Stimulated activated CD4-positive, alpha-beta T cell treated with anti-CD3 and anti-CD28 coated beads, TNF-alpha, amount 100 ng/mL, for 4 hours (primary cell): Measurements from ENCODE around the gene TAS1R1.
A peak's percentile ranks its signal among the peaks of the same experiment; 100 is the strongest.

Experiments
- DNase-seq, 3 experiments: peaks; one replicate each; pipeline ENCODE4 v3.0.0-alpha.2; 2020; ENCODE audit warnings: low read depth in 3 of 3

Gene TAS1R1

GRCh38 chr1:6572653-6573383, 17.7 kb downstream of the TAS1R1 start:
- no peak for DNase-seq

DNA sequence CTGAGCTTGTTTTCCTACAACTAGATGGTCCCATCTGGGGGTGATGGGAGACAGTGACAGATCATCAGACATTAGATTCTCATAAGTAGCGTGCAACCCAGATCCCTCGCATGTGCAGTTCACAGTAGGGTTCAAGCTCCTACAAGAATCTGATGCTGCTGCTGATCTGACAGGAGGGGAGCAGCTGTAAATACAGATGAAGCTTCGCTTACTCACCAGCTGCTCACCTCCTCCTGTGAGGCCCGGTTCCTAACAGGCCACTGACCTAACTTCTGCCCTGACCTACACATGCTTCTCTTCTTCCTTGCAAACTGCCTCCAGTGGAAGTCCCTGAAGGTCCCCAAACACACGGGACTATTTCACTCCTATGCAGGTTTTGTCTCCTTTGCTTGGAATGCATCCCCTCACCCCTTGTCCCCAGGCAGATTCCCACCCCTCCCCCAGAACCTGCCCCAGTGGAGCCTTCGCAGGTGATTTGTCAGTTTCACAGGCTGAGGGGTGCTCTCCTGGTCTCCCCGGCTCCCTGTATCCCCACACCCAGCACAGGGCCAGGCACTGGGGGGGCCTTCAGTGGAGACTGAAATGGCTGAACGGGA, 19.0 kb downstream of the TAS1R1 start:
- DNase-seq, result no peak

DNA sequence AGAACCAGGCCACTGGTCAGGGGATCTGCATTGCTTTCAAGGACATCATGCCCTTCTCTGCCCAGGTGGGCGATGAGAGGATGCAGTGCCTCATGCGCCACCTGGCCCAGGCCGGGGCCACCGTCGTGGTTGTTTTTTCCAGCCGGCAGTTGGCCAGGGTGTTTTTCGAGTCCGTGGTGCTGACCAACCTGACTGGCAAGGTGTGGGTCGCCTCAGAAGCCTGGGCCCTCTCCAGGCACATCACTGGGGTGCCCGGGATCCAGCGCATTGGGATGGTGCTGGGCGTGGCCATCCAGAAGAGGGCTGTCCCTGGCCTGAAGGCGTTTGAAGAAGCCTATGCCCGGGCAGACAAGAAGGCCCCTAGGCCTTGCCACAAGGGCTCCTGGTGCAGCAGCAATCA, 19.7 kb downstream of the TAS1R1 start:
- no peak for DNase-seq

- no peak for DNase-seq
Observed at GRCh38 chr1:6577831-6578525, 22.9 kb downstream of the TAS1R1 start.

- no peak for DNase-seq
Observed at GRCh38 chr1:6578624-6579373, 23.7 kb downstream of the TAS1R1 start.

GRCh38 chr1:6579374-6580118, 24.4 kb downstream of the TAS1R1 start, which contains the start of gene ZBTB48:
ZBTB48 (plus strand) TSS chr1:6579994; CDS start chr1:6580610, 616 bp downstream.
- peak; percentile 91 to 93 (median 93) for DNase-seq

- no peak for DNase-seq
Observed at GRCh38 chr1:6580119-6580592, 25.0 kb downstream of the TAS1R1 start.

GRCh38 chr1:6580593-6581409, 25.7 kb downstream of the TAS1R1 start:
- DNase-seq, result no peak

DNA sequence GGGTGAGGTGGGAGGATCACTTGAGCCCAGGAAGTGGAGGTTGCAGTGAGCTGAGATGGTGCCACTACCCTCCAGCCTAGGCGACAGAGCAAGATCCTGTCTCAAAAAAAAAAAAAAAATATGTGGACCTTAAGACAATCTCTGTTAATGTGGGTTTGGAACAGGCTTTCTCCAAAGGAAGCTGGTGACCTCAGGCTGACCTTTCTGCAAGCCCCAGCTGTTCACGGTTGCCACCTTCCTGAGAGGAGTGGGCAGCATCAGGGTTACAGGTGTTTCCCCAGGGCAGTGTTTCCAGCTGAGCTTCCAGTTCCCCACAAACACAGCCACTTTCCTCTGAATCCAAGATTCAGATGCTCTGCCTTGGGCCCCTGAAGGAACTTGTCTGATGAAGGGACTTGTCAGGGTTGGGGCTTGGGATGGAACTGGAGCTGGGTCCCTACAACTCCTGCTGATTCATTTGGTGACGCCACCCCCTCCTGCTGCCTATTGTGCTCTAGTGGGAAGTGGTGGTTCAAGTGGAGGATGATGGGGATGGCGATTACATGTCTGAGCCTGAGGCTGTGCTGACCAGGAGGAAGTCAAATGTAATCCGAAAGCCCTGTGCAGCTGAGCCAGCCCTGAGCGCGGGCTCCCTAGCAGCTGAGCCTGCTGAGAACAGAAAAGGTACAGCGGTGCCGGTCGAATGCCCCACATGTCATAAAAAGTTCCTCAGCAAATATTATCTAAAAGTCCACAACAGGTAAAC, 26.6 kb downstream of the TAS1R1 start:
- no peak for DNase-seq

- no peak for DNase-seq
Observed at GRCh38 chr1:6582370-6582769, 27.3 kb downstream of the TAS1R1 start.

DNA sequence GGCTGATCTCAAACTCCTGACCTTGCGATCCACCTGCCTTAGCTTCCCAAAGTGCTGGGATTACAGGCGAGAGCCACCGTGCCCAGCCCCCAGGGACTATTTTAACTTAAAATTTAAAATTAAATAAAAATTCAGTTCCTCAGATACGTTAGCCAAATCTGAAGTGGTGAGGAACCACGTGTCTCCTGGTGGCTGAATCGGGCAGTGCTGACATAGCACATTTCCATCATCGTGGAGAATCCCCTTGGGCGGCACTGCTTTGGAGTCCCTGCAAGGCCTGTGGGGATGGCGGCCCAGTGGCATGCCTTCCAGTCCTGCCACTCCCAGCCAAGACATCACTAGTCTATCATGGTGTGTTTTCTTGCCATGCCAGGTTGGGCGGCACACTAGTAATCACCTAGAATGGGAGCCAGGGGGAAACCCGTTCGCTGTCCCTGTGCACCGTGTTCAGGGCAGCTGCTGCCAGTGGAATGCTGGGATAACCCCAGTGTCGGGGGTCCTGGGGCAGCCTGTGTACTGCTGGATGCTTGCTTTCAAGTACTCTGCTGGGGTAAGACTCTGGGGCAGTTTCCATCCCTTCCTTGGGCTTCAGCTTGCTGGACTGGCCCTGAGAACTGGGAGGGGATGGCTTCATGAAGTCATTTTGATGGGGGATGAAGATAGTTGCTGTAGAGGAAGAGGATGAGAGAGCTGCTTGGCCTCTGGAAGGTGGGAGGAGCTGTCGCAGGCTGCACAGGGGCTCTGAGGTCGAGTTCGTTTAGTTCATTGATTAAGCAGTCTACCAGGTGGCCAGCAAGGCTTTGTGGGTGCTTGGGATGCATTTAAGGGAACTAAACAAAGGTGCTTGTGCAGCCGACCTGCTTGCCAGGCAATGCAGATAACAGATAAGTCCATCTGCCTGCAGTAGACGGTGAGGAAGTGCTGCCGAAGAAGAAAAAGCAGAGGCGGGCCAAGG, 29.3 kb downstream of the TAS1R1 start:
- no peak for DNase-seq

GRCh38 chr1:6585081-6585722, 30.1 kb downstream of the TAS1R1 start:
- no peak for DNase-seq

GRCh38 chr1:6585841-6586240, 30.7 kb downstream of the TAS1R1 start:
- DNase-seq, result no peak

DNA sequence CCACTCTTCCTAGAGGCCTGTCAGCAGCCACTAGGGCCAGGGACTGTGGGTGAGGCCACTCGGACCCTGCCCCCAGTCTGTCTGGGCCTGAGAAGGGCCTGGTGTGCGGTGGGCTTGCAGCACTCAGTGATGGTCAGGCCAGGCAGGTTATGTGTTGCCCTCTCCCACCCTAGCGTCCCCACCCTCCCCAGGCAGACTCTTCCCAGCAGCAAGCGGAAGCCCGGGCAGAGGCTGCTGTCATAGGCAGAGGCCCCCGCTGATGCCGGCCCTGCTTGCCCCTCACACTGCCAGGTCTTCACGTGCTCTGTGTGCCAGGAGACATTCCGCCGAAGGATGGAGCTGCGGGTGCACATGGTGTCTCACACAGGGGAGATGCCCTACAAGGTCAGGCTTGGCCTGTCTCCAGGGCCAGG, 31.3 kb downstream of the TAS1R1 start:
- no peak for DNase-seq

DNA sequence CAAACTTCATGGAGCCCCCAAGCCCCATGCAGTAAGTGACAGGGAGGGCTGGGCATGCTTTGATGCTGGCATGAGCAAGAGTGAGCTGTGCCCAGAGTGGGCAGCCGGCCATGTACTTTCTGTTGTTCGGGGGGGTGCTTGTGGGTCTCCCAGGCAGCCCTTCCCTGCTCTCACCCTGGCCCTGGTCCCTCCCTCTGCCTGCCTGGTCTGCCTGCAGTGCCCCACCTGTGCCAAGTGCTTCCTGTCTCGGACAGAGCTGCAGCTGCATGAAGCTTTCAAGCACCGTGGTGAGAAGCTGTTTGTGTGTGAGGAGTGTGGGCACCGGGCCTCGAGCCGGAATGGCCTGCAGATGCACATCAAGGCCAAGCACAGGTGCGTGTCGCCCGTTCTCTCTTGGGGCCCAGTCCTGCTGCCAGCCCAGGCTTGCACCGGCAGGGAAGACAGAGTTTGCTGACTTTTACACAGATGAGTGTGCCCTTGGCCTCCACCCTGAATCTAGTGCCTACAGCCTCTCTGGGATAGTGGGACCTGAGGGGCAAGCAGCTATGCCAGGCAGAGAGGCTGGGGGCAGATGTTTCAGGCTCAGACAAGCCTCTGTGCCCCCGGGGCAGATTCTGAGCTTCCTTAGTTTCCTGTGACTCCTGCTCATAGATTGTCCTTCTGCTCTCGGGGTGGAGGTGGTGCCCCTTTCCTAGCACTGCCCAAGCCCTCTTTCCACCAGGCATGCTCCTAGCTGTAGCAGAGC, 32.3 kb downstream of the TAS1R1 start:
- DNase-seq, result no peak

DNA sequence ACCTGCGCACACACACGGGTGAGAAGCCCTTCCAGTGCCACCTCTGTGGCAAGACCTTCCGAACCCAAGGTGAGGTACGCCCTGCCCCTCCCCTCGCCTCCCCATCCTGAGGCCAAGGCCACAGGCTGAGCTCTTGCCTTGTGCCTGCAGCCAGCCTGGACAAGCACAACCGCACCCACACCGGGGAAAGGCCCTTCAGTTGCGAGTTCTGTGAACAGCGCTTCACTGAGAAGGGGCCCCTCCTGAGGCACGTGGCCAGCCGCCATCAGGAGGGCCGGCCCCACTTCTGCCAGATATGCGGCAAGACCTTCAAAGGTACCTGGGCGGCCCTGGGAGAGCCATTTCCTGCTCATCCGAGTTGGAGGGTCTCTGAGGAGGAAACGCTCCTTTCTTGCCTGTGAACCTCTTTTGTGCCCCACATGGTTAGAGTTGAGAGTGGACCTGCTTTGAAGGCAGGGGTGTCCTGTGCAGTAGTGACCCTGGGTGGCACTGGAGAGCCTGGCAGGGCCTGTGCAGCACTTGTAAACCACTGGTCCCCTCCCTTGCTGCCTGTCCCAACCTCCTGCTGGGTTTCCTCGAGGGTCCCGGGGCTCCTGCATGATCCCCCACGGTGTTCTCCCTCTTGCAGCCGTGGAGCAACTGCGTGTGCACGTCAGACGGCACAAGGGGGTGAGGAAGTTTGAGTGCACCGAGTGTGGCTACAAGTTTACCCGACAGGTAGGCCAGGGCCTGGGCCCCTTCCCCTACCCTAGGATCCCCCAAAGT, 33.2 kb downstream of the TAS1R1 start:
- no peak for DNase-seq
